Esophagus muscularis mucosa (tissue), 4 donors: Measurements from ENCODE around the gene NECTIN1. TPM values are rescaled to one million over a fixed set of nuclear protein-coding genes. Genes with fewer than 3 reads are reported as not detected.

Source experiments
- DNase-seq: peaks from one replicate; pipeline ENCODE4 v3.0.0-alpha.2; 2017; ENCODE audit errors: extremely low spot score
- H3K27ac ChIP-seq, 4 donors: fragments of 200-600 bp; sonication (generic); replicated peaks in 1 of 4; 1 replicate in 3 of 4; 2 replicates in 1 of 4; pipeline ENCODE4 v1.5.1; 2016 to 2019; ENCODE audit warnings: mild to moderate bottlenecking in 1 of 4
- H3K27me3 ChIP-seq, 4 donors: fragments of 200-600 bp; sonication (generic); one replicate each; pipeline versions ENCODE4 v1.5.1 to v1.6.0; 2016 to 2019
- H3K36me3 ChIP-seq, 4 donors: fragments of 200-600 bp; sonication (generic); one replicate each; pipeline ENCODE4 v1.5.1; 2016 to 2019
- H3K4me1 ChIP-seq, 4 donors: fragments of 200-600 bp; sonication (generic); one replicate each; pipeline ENCODE4 v1.5.1; 2016 to 2019
- H3K4me3 ChIP-seq, 4 donors: fragments of 200-600 bp; sonication (generic); 1 replicate in 2 of 4; 2 replicates in 2 of 4; pipeline ENCODE4 v1.5.1; 2016 to 2019; ENCODE audit warnings: mild to moderate bottlenecking in 4 of 4, moderate library complexity in 1 of 4
- H3K9me3 ChIP-seq, 4 donors: fragments of 200-600 bp; sonication (generic); 1 replicate in 3 of 4; 2 replicates in 1 of 4; pipeline ENCODE4 v1.5.1; 2016 to 2019
- CTCF ChIP-seq, 3 experiments: fragments of 200-600 bp in 2 of 3; fragments of 450-650 bp in 1 of 3; sonication (generic) in 2 of 3; IDR thresholded peaks; one replicate each; pipeline ENCODE4 v1.5.1; 2017 to 2019; ENCODE audit warnings: antibody characterized with exemption in 3 of 3, mild to moderate bottlenecking in 2 of 3, moderate library complexity in 1 of 3
- EP300 ChIP-seq: sonication (generic); formaldehyde crosslinking; IDR thresholded peaks from one replicate; pipeline ENCODE4 v1.6.1; 2017; ENCODE audit warnings: antibody characterized with exemption
- POLR2A ChIP-seq: fragments of 450-650 bp; IDR thresholded peaks from one replicate; pipeline ENCODE4 v1.6.1; 2017; ENCODE audit warnings: antibody characterized with exemption, moderate library complexity, mild to moderate bottlenecking, low read depth
- POLR2AphosphoS5 ChIP-seq, 2 donors: sonication (generic); formaldehyde crosslinking; IDR thresholded peaks; one replicate each; pipeline ENCODE4 v1.6.1; 2017; ENCODE audit warnings: antibody characterized with exemption in 2 of 2
- WGBS: methylation state at CpG from one replicate; pipeline ENCODE4 v1.1.5; 2018; 5-methylcytosine and 5-hydroxymethylcytosine counted together
- intact Hi-C: fragments of 100-400 bp; cut with DNase I; formaldehyde crosslinking; loops from one replicate; pipeline ENCODE4 v1.15.1; 2023
- total RNA-seq, 4 donors: library from RNA; depleted of rRNA; stranded (reverse); fragments of >200 nt; gene quantifications; one replicate each; pipeline versions ENCODE4 v1.1.0 to v1.2.1, GENCODE V29; 2016

The NECTIN1 gene
- total RNA-seq, 4 donors from 2014 or later, result 1.7 to 4.0 (median 2.5) TPM

GRCh38 chr11:119664701-119665420 is 64.1 kb downstream of the NECTIN1 start:
- H3K4me1 ChIP-seq, result peaks cover 2 to 10% (median 6%) of the 10 kb centered on the region in 4 donors
- DNase-seq, result no peak
- H3K36me3 ChIP-seq, result peaks cover 0 to 9% (median 4%) of the 10 kb centered on the region in 4 donors
- no peak for TF ChIP-seq EP300
- no peak for TF ChIP-seq CTCF (IDR thresholded peaks at IDR 0.05)
- TF ChIP-seq POLR2AphosphoS5 (IDR thresholded peaks at IDR 0.05), result no peak
- no peak for TF ChIP-seq POLR2A
- no peak overlapping the region for H3K27ac ChIP-seq
- intact Hi-C loops, result loop anchor here (5.0 to 10.0 kb wide), 2 partner anchors 62 to 180 kb away; partner anchors contain the start of gene NECTIN1
- no peaks in the 10 kb centered on the region for H3K27me3 ChIP-seq
- H3K9me3 ChIP-seq, result no peaks in the 10 kb centered on the region
- 96% methylated on average over 29 of the region's 44 CpGs for WGBS
- no peak overlapping the region for H3K4me3 ChIP-seq

- H3K36me3 ChIP-seq, result peaks cover 0 to 9% (median 4%) of the 10 kb centered on the region in 4 donors
- no peak for TF ChIP-seq POLR2A
- no peak for TF ChIP-seq POLR2AphosphoS5 (IDR thresholded peaks at IDR 0.05)
- no peak for TF ChIP-seq EP300
- TF ChIP-seq CTCF (IDR thresholded peaks at IDR 0.05), result no peak
- no peaks in the 10 kb centered on the region for H3K27me3 ChIP-seq
- no peak overlapping the region for H3K4me3 ChIP-seq
- H3K27ac ChIP-seq, result no peak overlapping the region
- H3K4me1 ChIP-seq, result peaks cover 2 to 10% (median 6%) of the 10 kb centered on the region in 4 donors
- no peaks in the 10 kb centered on the region for H3K9me3 ChIP-seq
- no peak for DNase-seq
- WGBS, result 80% methylated on average over 9 of the region's 9 CpGs
- intact Hi-C loops, result loop anchor here (10.0 kb wide), 1 partner anchor 179 kb away; no protein-coding TSS in a partner anchor
These were observed 64.9 kb downstream of the NECTIN1 start for GRCh38 chr11:119664063-119664572.

GRCh38 chr11:119663279-119663678 is 65.7 kb downstream of the NECTIN1 start:
- H3K36me3 ChIP-seq, result peaks cover 0 to 9% (median 4%) of the 10 kb centered on the region in 4 donors
- TF ChIP-seq EP300, result no peak
- no peak for TF ChIP-seq CTCF (IDR thresholded peaks at IDR 0.05)
- no peak for TF ChIP-seq POLR2A
- intact Hi-C loops, result loop anchor here (10.0 kb wide), 1 partner anchor 178 kb away; no protein-coding TSS in a partner anchor
- no peaks in the 10 kb centered on the region for H3K9me3 ChIP-seq
- no peak overlapping the region for H3K4me3 ChIP-seq
- H3K27me3 ChIP-seq, result no peaks in the 10 kb centered on the region
- H3K27ac ChIP-seq, result no peak overlapping the region
- 82% methylated on average over 4 of the region's 4 CpGs for WGBS
- no peak for DNase-seq
- peaks cover 2 to 10% (median 6%) of the 10 kb centered on the region in 4 donors for H3K4me1 ChIP-seq

- intact Hi-C loops, result loop anchor here (10.0 kb wide), 1 partner anchor 176 kb away; no protein-coding TSS in a partner anchor
- Histone ChIP-seq H3K27me3 (no peaks in the 10 kb centered on the region), H3K4me1 (peaks cover 0 to 2% (median under 1%) of the 10 kb centered on the region in 4 donors), H3K9me3 (no peaks in the 10 kb centered on the region), H3K36me3 (peaks cover 0 to 9% (median 4%) of the 10 kb centered on the region in 4 donors), H3K27ac (no peak overlapping the region), H3K4me3 (no peak overlapping the region)
- WGBS, result 61% methylated on average over 2 of the region's 4 CpGs
- TF ChIP-seq POLR2A (no peak), CTCF (IDR thresholded peaks at IDR 0.05) (no peak), EP300 (no peak), POLR2AphosphoS5 (IDR thresholded peaks at IDR 0.05) (no peak)
- no peak for DNase-seq
These were observed 67.8 kb downstream of the NECTIN1 start for GRCh38 chr11:119661226-119661625.
